HG03280 (cell line): Measurements from ENCODE around the gene USP32.
A peak's percentile ranks its signal among the peaks of the same experiment; 100 is the strongest.

Source experiments
- ATAC-seq: cut with Tn5 transposase; IDR thresholded peaks from one replicate; pipeline ENCODE4 v1.9.1; 2021; ENCODE audit warnings: mild to moderate bottlenecking, moderate library complexity; ENCODE audit not compliant: unreplicated experiment

Gene USP32

DNA sequence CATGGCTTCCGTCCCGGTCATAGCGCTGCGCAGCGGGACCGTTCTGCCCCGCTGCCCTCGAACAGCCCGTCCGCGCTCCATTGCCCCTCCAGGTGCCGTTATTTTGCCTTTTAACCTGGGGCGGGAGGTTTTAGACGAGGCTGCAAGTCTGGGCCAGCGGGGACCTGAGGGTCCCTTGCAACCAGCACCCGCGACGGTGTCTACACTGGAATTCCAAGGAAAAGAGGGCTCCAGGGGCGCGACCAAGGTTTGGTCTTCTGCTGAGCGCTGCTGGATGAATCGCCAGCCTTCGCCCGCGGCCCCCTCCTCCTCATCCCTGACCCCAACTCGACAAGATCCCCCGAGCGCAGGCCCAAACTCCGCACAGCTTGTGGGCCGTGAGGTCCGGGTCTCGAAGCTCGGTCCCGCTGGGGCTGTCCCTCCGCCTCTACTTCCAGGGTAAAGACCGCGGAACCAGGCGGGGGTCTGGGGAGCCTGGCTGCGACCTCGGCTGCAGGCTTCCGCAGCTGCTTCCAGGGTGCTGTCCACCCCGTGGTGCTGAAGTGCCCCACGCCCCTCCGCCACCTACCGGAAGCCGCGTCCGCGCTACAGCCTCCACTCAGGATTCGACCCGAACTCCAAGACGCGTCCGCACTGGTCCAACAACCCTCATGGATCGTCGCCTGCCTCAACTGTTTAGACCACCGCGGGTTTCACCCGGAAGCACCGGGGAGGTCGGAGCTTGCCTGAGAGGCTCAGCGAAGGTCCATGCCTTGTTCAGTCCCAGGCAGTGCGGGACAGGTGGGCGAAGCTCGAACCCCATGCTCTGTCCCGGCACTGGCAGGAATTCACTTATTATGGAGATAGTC is 252.3 kb downstream of the USP32 start:
- ATAC-seq, result no peak

DNA sequence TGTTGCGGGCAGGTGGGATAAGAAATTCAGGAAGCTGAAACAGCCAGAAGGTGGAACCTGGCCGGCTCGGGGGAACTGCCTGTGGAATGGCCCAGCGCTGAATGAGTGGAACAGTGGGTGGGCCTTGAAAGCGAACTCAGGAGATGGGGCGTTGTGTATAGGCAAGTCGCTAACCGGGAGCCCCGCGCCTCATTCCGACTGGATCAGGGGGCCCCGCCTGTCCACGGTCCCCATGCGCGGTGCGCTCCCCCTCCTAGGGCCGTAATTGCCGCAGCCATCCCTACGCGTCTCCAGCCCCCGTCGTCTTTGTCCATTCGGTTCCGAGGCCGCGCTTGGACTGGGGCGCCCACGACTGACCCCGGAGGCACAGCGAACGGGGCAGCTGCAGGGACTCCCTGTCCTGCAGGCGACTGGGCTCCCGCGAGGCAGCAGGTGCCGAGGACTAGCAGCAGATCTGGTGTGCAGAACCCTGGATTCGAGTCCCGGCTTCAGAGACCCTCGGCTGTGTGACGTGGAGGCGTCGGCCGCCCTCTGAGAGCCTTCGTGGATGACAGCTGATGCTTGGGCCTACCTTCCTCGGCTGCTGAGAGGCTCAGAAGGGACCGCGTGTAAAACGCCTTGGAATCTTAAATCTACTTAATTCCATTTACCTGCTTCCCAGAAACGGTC is 253.0 kb downstream of the USP32 start:
- no peak for ATAC-seq

DNA sequence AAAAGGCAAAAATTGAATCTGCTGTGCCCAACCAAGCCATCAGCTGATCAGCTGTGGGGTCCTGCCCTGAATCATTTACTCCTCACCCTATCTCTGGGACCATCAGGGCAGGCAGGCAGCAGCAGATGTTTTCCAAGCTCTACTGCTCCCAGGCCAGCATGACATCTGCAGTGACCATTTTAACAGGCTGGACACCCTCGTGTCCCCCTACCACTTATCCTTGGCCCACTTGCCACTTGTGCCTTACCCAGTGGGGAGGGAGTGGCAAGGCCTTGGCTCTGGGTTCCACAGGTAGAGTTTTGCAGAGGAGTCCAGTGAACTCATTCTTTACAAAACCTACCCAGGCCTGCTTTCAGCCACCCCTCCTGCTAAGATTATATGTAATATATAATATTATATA is 254.2 kb downstream of the USP32 start:
- no peak for ATAC-seq

DNA sequence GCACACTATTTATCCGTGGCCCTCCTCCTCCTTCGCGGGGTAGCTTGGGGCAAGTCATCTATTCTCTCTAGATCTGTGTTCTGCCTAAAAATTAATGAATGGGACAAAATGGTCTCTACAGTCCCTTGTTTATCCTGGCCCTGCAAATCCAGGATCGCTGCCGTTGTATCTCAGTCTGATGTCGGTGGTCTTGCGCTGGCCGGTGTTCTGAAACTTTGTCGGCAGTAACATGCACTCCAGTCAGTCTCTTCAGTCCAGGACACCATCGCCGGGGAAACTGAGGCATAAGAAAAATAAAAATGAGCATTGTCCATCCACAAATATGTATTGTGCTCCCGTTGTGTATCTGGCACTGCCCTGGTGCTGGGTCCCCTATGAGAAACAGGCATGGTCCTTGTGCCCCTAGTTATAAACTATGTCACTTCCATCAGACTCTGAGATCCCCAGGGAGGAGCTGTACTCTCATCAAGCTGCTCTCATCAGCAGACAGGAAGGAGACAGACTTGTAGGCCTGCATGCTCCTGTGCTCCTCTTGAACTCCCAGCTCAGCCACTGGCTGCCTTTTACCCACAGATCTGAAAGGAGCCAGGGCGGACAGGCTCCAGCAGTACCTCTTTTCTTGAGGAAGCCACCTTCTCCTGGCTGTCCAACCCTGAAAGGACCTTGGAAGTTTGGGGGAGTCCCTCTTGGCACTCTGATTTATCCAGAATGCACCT is 255.8 kb downstream of the USP32 start:
- no peak for ATAC-seq

DNA sequence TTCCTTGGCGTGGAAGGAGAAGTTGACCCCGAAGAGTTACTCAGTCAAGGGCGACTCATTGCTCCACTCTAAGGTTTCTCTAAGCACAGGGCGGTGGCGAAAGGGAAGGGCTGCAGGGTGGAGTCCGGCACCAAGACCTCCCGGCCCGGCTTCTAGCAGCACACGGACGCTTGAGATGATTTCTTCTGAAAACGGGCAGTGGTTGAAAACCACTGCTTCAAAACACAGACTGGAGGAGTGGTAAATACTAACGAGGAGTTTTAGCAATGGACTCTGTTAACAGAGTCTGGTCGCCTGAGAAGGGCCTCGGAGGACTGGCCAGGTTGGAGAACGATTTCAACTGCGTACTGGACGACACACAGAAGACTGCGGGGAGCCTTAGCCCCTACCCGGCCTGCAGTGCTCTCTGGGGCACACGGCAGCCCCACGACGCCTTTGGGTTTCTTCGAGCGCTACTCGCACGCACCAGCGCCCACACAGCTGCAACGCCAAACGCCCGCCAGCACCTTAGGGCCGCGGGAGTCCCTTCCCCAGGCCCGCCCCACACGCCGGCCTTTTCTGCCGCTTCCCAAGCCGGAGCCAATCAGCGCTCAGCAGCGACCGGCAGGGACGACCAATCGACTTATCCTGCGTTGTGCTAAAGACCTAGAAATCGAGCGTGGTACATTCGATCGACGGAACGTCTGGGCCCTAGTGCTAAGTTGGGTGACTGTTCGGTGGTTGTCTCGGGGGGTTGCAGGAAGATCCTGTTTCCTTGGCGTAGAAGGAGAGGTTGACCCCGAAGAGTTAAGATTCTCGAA is 256.6 kb downstream of the USP32 start:
- ATAC-seq, result peak; percentile 88

DNA sequence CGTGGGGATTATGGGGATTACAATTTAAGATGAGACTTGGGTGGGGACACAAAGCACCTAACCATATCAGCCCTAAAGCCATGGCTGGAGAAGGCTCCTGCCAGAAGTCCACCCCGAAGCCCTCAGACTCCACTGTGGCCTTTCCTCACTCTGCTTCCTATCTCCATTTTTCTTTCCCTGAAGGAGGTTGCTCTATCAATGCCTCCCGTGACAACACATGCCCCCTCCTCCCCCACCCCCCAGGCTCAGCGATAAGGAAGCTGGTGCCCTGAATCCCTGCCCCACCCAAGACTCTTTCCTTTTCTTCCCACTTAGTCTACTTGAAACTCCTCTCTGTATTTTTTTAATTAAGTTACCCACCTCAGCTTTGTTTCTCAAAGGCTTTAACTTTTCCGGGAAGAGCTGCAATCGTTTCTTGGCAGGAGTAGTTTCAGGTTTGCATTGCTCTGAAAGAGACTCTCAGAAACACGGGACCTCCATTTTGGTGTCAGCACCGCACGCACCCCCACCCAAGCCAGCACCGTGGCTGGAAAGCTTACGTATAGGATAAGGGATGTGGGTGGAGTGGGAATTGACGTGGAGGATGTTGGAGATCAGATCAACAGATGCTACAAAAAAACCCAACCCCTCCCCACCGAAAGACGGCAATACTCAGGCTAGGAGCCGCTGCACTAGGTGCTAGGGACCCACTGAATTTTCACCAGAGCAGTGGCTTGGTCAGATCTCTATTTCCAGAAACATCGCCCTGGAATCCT is 257.4 kb downstream of the USP32 start:
- ATAC-seq, result peak; percentile 20

DNA sequence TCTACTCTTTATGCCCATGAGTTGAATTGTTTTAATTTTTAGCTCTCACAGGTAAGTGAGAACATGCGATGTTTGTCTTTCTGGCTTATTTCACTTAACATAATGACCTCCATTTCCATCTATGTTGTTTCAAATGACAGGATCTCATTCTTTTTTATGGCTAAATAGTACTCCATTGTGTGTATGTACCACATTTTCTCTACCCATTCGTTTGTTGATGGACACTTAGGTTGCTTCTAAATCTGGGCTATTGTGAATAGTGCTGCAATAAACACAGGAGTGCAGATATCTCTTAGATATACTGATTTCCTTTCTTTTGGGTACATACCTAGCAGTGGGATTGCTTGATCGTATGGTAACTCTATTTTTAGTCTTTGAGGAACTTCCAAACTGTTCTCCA is 261.5 kb downstream of the USP32 start:
- no peak for ATAC-seq

DNA sequence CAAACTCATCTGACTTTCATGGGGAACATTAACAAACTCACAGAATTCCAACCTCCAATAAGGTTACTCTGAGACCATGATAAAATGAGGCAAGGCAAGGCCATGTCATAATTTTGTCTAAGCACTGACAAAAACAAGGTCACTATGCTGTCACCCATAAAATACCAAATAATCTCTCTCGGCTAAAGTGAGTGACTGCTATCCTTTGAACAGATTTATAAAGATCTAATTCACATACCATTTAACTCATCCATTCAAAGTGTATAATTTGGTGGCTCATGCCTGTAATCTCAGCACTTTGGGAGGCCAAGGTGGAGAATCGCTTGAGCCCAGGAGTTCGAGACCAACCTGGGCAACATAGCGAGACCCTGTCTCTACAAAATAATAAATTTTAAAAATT is 262.8 kb downstream of the USP32 start:
- no peak for ATAC-seq
